LNCaP clone FGC (cell line): ENCODE results near the gene NINJ1.

ENCODE experiments used
- DNase-seq: peaks from one replicate; pipeline ENCODE4 v3.0.0-alpha.2; 2011; ENCODE audit warnings: low read depth
- H3K4me3 ChIP-seq: 2 replicates; pipeline ENCODE4 v1.5.1; 2011; ENCODE audit warnings: mild to moderate bottlenecking, low read depth, low read length, control low read depth
- TF ChIP-seq, protein P1 (sequence below): IDR thresholded peaks from 2 replicates; pipeline ENCODE4 v1.5.1; 2012; ENCODE audit warnings: mild to moderate bottlenecking; ENCODE audit not compliant: control insufficient read depth, insufficient read depth; ENCODE audit errors: extremely low read depth

The NINJ1 gene

DNA sequence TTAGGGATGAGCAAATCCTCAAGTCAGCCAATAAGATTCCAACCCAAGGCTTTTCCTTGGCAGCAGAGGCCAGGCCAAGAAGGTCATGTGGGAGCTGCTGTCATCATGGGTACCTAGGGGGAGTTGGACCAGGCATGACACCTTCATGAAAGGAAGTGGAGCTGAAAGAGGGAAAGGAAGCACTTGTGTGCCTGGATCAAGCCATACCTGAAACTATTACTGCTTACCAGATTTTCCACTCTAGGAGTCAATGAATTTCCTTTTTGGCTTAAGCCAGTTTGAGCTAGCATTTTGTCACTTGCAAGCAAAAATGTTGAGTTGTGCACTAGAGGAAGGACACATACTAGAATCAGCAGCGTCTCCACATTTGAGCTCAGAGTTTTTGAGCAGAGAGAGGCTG is 35.4 kb upstream of the NINJ1 start:
- H3K4me3 ChIP-seq, result no peak overlapping the region
- DNase-seq, result no peak

DNA sequence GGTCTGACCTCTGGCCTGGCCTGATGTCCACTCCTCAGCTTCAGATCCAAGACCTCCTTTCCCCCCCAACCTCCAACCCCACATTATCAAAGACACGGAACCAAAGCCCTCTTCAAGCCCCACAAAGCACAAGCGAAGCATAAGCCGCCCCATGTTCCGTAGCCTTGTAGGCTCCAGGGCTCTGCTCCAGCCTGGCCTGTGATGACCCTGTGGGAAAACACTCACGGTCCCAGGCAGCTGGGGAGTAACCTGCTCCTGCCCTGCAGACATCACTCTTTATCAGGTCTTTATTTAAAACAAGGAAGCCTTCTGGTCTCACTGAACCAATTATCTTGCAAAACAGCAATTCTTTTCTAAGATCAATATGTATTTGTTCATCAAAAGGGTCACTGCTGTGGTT is 34.5 kb upstream of the NINJ1 start:
- TF ChIP-seq, protein P1, sequence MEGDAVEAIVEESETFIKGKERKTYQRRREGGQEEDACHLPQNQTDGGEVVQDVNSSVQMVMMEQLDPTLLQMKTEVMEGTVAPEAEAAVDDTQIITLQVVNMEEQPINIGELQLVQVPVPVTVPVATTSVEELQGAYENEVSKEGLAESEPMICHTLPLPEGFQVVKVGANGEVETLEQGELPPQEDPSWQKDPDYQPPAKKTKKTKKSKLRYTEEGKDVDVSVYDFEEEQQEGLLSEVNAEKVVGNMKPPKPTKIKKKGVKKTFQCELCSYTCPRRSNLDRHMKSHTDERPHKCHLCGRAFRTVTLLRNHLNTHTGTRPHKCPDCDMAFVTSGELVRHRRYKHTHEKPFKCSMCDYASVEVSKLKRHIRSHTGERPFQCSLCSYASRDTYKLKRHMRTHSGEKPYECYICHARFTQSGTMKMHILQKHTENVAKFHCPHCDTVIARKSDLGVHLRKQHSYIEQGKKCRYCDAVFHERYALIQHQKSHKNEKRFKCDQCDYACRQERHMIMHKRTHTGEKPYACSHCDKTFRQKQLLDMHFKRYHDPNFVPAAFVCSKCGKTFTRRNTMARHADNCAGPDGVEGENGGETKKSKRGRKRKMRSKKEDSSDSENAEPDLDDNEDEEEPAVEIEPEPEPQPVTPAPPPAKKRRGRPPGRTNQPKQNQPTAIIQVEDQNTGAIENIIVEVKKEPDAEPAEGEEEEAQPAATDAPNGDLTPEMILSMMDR, result no peak
- H3K4me3 ChIP-seq, result no peak overlapping the region
- no peak for DNase-seq

More for the DNA sequence above, 35.4 kb upstream of the NINJ1 start:
- TF ChIP-seq, protein P1, result no peak

DNA sequence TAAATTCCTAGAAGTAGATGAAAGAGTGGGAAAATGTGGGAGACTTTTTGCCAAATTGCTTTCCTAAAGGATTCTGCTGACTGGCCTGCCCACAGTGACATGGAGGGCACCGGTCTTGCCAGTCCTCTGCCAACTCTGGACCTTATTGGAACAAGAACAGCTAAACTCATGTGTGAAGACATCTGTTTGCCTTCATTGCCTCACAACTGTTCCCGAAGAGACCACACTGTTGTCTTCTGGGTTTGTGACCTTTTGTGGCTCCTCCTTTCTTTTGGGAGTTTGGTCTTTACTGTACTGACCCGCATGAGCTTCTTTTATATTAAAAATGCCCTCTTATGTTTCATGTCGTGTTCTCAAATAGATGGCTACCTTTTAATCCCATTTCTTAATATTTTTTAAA is 33.8 kb upstream of the NINJ1 start:
- no peak overlapping the region for H3K4me3 ChIP-seq
- TF ChIP-seq, protein P1, result no peak
- no peak for DNase-seq

DNA sequence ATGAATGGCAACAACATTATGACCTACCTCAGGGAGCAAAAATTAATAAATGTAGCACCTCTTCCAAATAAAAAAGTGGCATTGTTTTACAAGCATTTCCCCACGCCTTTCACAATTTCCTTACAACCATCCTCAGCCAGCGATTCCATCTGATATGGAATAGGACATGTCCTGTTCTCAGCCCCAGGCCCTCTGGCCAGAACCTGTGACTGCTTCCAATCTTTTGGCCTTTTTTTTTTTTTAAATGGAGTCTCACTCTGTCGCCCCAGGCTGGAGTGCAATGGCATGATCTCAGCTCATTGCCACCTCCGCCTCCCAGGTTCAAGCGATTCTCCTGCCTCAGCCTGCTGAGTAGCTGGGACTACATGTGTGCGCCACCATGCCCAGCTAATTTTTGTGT is 33.1 kb upstream of the NINJ1 start:
- no peak for DNase-seq
- TF ChIP-seq, protein P1, result no peak
- no peak overlapping the region for H3K4me3 ChIP-seq

DNA sequence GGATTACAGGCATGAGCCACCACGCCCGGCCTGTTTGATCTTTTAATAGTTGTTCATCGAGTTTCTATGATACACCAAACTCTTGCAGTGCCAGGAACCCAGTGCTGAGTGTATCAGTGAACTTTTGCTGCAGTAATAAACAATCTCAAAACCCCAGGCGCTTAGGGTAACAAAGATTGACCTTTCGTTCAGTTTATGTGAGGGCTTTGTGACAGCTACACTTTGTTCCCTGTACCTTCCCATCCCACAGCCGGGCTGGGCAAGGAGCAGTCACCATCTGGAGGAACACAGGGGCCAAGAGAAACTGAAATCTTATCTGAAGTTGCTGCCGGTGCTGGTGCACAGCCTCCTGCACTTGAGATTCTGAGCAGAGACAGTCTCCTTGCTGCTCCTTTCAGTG is 32.6 kb upstream of the NINJ1 start:
- no peak for DNase-seq
- TF ChIP-seq, protein P1, result no peak

DNA sequence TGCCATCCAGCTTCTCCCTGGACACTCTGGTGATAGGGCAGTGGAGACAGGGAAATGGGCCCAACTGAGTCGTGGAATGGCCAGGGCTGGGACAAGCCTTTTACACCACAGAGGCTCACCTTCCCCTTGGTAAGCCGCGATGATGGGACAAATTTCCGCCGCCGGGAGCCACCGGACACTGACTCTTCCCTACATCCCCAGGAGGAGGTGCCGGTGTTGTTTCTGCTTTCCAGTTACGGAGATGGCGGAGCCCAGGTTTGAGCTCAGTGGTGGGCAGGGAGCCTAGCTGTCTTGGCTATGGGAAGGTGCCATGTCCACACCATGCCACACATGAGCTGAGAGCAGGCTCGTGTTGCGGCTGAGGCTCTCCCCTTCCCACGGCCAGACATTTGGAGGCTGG is 30.0 kb upstream of the NINJ1 start:
- no peak for DNase-seq
- no peak overlapping the region for H3K4me3 ChIP-seq
- TF ChIP-seq, protein P1, result no peak

More for the DNA sequence above, 32.6 kb upstream of the NINJ1 start:
- no peak overlapping the region for H3K4me3 ChIP-seq

DNA sequence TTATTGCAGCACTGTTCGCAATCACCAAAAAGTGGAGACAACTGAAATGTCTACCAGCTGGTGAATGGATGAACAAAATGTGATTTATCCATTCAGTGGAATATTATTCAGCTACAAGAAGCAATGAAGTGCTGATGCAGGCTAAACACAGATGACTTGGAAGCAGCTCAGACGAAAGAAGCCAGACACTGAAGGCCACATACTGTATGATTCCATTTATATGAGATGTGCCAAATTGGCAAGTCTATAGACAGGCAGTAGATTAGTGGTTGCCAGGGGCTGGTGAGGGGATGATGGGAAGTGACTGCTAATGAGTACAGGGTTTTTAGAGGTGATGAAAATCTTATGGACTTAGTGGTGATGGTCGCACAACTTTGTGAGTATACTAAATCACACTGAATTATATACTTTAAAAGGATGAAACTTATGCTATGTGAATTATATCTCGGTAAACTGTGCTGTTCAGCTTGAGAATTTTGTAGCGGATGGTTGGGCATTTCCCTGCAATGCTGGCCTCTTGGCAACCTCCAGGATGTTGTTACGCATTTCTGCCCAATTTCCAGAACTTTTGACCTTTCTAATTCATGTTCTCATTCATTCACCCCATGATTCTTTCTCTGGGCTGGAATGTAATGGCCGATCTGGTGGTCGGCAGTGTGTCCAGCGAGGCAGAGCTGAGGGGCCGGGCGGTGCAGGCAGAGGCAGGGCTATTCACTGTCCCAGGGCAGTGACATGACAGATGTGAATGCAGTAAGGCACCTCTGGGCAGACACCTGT is 27.9 kb upstream of the NINJ1 start:
- DNase-seq, result no peak
- TF ChIP-seq, protein P1, result no peak
- no peak overlapping the region for H3K4me3 ChIP-seq
